DMS53 treated with DMSO at 0.1 percent for 48 hours (cell line): Measurements from ENCODE around the gene APBA2.

Experiments
- DNase-seq: peaks from one replicate; lab custom pipeline; 2025; ENCODE audit not compliant: unreplicated experiment; lab: John Stamatoyannopoulos, UW

Gene APBA2

DNA sequence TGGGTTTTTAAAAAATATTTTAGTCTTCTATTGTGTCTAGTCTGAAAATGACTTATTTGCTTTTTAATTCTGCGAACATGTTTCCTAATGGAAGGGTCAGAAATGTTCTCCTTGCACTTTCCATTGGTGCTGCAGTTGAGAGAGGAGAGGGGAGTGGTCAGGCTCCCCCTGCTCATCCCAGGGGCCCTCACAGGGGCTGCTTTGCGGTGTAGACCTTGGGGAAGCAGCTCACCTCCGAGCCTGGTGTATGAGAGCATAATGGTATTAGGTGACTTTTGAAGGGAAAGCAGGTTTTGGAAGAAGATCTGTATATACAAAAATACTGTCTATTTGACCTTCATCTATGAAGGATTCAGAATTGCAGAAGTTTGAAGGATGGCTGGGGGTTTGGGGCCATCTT, 28.3 kb downstream of the APBA2 start:
- no peak for DNase-seq

DNA sequence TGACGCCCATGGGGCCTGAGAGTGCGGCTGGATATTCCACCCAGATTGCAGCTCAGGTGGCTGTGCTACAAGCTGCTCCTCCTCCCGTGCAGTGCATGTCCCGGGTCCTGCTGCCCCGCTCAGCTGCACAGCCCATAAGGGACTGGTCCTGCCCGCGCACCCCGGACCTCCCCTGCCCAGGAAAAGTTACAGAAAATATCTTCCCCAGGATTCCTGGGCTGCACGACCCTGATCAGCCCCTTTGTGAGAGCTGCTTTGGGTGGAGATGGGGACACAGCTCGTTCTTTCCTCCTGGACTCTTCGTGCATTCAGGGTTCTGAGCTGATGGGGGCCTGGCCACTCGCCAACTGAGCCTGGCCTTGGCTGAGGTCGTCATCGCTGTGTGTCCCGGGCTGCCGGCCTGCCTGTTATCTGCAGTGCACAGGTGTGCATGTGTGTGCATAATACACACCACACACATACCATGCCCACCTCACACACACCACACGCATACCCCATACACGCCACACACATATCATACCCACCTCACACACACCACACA, 28.8 kb downstream of the APBA2 start:
- no peak for DNase-seq

GRCh38 chr15:28915041-28915810, 29.5 kb downstream of the APBA2 start:
- no peak for DNase-seq

- no peak for DNase-seq
Measured at GRCh38 chr15:28915935-28916334, 30.2 kb downstream of the APBA2 start.

- DNase-seq = no peak
Measured at GRCh38 chr15:28917791-28918140, 32.0 kb downstream of the APBA2 start.

GRCh38 chr15:28918141-28918983, 32.6 kb downstream of the APBA2 start:
- peak; percentile 23 for DNase-seq

DNA sequence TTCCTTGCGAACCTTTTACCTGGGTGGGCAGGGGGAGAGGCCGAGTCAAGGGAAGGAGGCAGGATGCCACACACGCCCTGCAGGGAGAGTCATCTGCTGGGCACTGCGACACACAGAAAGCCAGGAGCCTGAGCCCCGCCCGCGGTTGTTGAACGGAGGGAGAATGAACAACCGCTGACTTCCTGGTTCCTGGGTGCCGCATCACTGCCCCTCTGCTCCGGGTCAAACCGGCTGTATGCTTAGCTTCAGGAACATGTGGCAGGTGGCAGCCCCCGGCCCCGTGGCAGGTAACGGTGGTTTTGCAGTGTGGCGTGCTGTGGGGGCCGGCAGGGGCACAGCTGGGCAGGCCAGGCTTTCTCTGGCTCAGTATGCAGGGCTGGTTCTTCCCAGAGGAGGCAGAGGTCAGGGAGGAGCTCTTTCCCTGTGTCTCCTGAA, 33.4 kb downstream of the APBA2 start:
- peak; percentile 28 for DNase-seq

- DNase-seq = no peak
Measured at GRCh38 chr15:28919679-28920655, 34.2 kb downstream of the APBA2 start.

GRCh38 chr15:28920781-28921331, 35.1 kb downstream of the APBA2 start:
- DNase-seq = no peak

DNA sequence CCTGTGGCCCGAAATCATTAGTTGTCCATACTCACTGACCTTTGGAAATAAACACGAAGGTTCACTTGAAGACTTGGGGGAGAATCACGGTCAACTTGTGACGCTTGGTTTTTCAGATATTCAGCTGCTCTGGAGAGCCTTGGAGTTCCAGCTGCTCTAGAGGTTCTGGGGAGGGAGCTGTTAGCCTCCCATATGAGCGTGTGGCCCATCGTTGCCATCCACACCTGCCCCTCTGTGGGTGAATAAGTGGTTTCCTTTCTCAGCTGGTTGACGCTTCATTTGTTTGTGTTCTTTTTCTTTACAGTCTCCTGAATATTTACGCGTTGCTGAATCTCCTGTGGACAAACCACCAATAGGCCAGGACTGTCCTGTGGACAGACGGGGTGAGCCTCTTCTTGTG, 35.6 kb downstream of the APBA2 start:
- DNase-seq = no peak

- DNase-seq = no peak
Measured at GRCh38 chr15:28921919-28922706, 36.3 kb downstream of the APBA2 start.

DNA sequence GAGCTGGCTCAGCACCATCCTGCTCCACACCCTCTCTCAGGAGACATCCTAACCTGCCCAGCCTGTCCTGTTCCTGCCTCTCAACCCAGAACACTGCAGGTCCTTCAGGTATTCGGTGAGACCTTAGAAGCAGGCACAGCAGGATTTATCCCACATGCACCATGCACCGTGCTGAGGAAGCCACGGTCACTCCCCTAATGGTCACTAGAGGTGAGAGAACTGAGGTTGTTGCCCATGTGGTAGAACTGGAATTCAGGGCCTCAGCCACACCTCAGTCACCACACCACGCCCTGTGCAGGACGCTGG, 36.9 kb downstream of the APBA2 start:
- no peak for DNase-seq

DNA sequence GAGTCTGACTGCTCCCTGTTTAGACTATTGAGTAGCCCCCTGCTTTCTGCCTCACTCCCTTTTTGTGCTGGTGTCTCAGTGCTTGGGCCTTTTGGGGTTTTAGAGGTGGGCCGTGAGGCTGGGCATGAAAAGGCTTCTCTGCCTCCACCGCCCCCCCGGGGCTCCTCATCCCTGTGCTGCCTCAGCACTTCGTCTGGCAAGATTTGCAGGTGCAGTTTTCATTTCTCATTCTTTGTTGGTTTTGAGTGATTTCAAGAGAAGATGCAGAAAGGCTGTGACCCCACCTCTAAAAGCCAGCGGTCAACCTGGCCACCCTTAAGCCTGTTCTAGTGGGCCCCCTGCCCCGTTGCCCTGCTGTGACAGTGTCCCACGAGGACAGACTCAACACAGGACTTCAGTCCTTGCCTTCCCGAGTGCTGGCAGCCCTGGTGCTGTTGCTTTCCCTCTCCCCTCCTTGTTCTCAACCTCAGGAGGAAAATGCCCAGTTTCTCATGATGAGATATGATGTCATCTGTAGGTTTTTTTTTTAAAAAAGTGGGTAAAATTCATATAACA, 38.0 kb downstream of the APBA2 start:
- no peak for DNase-seq

- DNase-seq = no peak
Measured at GRCh38 chr15:28927043-28927442, 41.3 kb downstream of the APBA2 start.

DNA sequence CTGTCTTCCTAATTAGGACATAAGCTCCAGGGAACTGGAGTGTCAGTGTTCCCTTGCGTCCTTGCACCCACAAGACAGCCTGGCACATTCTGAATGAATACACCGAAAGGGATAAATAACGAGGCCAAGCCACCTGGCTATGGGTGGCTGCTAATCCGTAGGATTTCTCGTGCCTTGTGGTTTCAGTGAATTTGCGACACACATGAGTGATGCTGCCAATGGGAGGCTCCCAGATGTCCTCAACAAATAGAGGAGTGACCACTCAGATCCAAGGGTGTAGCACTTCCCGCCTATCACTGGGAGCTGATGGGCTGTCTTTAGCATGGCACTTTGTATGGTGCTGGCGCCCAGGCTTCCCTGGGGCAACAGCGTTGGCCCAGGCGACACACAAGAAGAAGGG, 43.4 kb downstream of the APBA2 start:
- DNase-seq = no peak

DNA sequence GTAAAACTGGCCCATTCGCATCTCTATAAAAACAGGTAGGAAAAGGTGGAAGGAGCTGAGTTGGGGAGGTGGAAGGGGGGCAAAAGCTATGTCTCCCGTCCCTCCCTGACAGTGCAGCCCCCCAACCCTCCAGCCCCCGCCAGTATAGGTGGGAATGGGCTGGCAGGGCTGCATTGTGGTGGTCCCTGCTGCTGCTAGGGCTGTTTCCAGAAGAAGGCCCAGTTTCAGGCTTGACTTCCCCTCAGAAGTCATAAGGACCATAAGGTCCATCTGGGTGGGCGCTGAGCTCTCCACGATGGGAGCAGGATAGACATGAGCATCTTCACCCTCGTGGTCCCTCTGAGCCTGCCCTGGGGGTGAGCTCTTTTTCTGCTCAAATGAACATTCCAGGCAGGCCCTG, 44.2 kb downstream of the APBA2 start:
- DNase-seq = no peak

- DNase-seq = no peak
Measured at GRCh38 chr15:28930476-28931291, 44.9 kb downstream of the APBA2 start.

DNA sequence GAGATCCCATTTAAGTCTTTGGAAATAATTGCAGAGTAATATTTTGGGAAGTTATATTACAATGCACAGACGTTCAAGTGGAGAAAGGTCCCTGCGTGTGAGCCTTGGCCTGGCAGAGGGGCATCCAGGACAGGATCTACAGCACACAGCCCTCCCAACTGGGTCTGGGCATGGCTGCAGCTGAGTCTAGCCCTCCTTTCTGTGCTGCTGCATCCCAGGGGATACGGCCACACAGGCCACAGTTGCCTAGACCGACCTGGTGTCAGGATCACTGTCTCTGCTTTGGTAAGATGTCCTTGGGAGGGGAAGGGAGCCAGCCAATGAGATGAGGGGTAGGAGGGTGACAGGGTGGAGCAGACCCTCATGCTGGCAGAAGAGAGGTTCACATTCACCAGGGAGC, 46.1 kb downstream of the APBA2 start:
- DNase-seq = no peak

GRCh38 chr15:28932361-28932760, 46.6 kb downstream of the APBA2 start:
- DNase-seq = no peak
